Endothelial cell of umbilical vein (primary cell): ENCODE results near the gene MGAT5B. TPM values are rescaled to one million over a fixed set of nuclear protein-coding genes. Genes with fewer than 3 reads are reported as not detected.

Experiments
- BruUV-seq: library from RNA; stranded (reverse); fragments of 400-500 nt; replicated peaks from 2 replicates; lab custom pipeline; 2021; lab: Mats Ljungman, UMichigan
- CTCF ChIA-PET: fragments of 300-600, 350-600 bp; sonication (Branson Sonifier 250); formaldehyde crosslinking; loops from one replicate; lab custom pipeline; 2021; ENCODE audit warnings: antibody characterized with exemption, inconsistent platforms; lab: Charles Lee
- POLR2A ChIA-PET: fragments of 300-600, 350-600 bp; sonication (Branson Sonifier 250); formaldehyde crosslinking; loops from one replicate; lab custom pipeline; 2021; ENCODE audit warnings: antibody characterized with exemption, inconsistent platforms; lab: Charles Lee
- DNase-seq: peaks from one replicate; pipeline ENCODE4 v3.0.0-alpha.2; 2011; ENCODE audit warnings: low read depth, low spot score
- FAIRE-seq: peaks from 2 replicates; lab custom pipeline; 2011; peaks lifted over from hg19 to GRCh38; lab: Jason Lieb, UNC
- H2AFZ ChIP-seq: 2 replicates; pipeline ENCODE4 v1.6.0; 2012; ENCODE audit warnings: low read depth, low read length, control low read depth, inconsistent platforms
- H3K27ac ChIP-seq: 2 replicates; pipeline ENCODE4 v1.5.1; 2011; ENCODE audit warnings: low read depth, mild to moderate bottlenecking, control low read depth, low read length, moderate library complexity; ENCODE audit not compliant: insufficient read depth
- H3K27me3 ChIP-seq, 2 experiments: 2 replicates each; pipeline versions ENCODE4 v1.6.0 to v1.6.1; 2011; ENCODE audit warnings: low read length in 2 of 2, mixed read lengths in 1 of 2; ENCODE audit not compliant: control insufficient read depth in 2 of 2, insufficient read depth in 2 of 2
- H3K36me3 ChIP-seq, 2 experiments: 2 replicates in 1 of 2; 3 replicates in 1 of 2; pipeline ENCODE4 v1.5.1; 2011; ENCODE audit warnings: low read length in 2 of 2, mild to moderate bottlenecking in 1 of 2, moderate library complexity in 1 of 2; ENCODE audit not compliant: control insufficient read depth in 2 of 2, insufficient read depth in 2 of 2; ENCODE audit errors: extremely low read depth in 1 of 2
- H3K4me1 ChIP-seq: 3 replicates; pipeline ENCODE4 v1.5.1; 2011; ENCODE audit warnings: mild to moderate bottlenecking, low read length; ENCODE audit not compliant: control insufficient read depth, insufficient read depth; ENCODE audit errors: extremely low read depth
- H3K4me2 ChIP-seq: 2 replicates; pipeline ENCODE4 v1.6.1; 2011; ENCODE audit warnings: low read length, control low read depth, mixed read lengths; ENCODE audit not compliant: insufficient read depth
- H3K4me3 ChIP-seq, 3 experiments: fragments of 200-600 bp in 1 of 3; sonication (generic), shearing (Covaris generic) in 1 of 3; replicated peaks in 1 of 3; 2 replicates each; pipeline ENCODE4 v1.5.1; 2011 to 2016; ENCODE audit warnings: control low read depth in 3 of 3, low read length in 3 of 3, mild to moderate bottlenecking in 2 of 3, inconsistent platforms in 1 of 3, low read depth in 1 of 3, moderate library complexity in 1 of 3; ENCODE audit not compliant: insufficient read depth in 1 of 3
- H3K79me2 ChIP-seq: 2 replicates; pipeline ENCODE4 v1.6.0; 2012; ENCODE audit warnings: low read length, inconsistent platforms; ENCODE audit not compliant: control insufficient read depth, insufficient read depth
- H3K9ac ChIP-seq: replicated peaks from 2 replicates; pipeline ENCODE3; 2011; ENCODE audit warnings: low read length, control low read depth; ENCODE audit not compliant: insufficient read depth; ENCODE audit errors: extremely low read depth
- H3K9me1 ChIP-seq: replicated peaks from 3 replicates; pipeline ENCODE4 v1.6.0; 2011; ENCODE audit warnings: mild to moderate bottlenecking, low read length; ENCODE audit not compliant: control insufficient read depth, insufficient read depth; ENCODE audit errors: extremely low read depth
- H3K9me3 ChIP-seq: replicated peaks from 2 replicates; pipeline ENCODE4 v1.5.1; 2012; ENCODE audit warnings: low read length, inconsistent platforms; ENCODE audit not compliant: control insufficient read depth, insufficient read depth
- H4K20me1 ChIP-seq: replicated peaks from 2 replicates; pipeline ENCODE3; 2011; ENCODE audit warnings: mild to moderate bottlenecking, low read length; ENCODE audit not compliant: control insufficient read depth, insufficient read depth; ENCODE audit errors: extremely low read depth
- CTCF ChIP-seq, 2 donors: IDR thresholded peaks; 1 replicate in 1 of 2; 2 replicates in 1 of 2; pipeline ENCODE4 v1.5.1; 2011; ENCODE audit warnings: low read length in 2 of 2, mild to moderate bottlenecking in 2 of 2, moderate library complexity in 2 of 2, control low read depth in 1 of 2, inconsistent platforms in 1 of 2, low read depth in 1 of 2; ENCODE audit not compliant: insufficient read depth in 1 of 2; ENCODE audit errors: extremely low read depth in 1 of 2
- EZH2 ChIP-seq: IDR thresholded peaks from 2 replicates; pipeline ENCODE4 v1.6.1; 2012; ENCODE audit warnings: borderline replicate concordance, low read depth, mild to moderate bottlenecking, moderate library complexity, low read length, inconsistent platforms; ENCODE audit not compliant: severe bottlenecking
- FOS ChIP-seq: IDR thresholded peaks from 2 replicates; pipeline ENCODE4 v1.6.1; 2011; ENCODE audit warnings: mild to moderate bottlenecking, low read length, moderate library complexity, borderline replicate concordance; ENCODE audit not compliant: insufficient read depth
- GATA2 ChIP-seq: IDR thresholded peaks from 2 replicates; pipeline ENCODE4 v1.7.0; 2011; ENCODE audit warnings: low read depth, mild to moderate bottlenecking, moderate library complexity, mixed read lengths, low read length; ENCODE audit not compliant: insufficient read length, insufficient read depth
- JUN ChIP-seq: IDR thresholded peaks from 2 replicates; pipeline ENCODE4 v1.6.1; 2011; ENCODE audit warnings: borderline replicate concordance, low read depth; ENCODE audit not compliant: insufficient read length, insufficient read depth
- MAX ChIP-seq: IDR thresholded peaks from 2 replicates; pipeline ENCODE4 v1.6.1; 2011; ENCODE audit not compliant: insufficient read depth, insufficient read length
- MYC ChIP-seq: IDR thresholded peaks from one replicate; pipeline ENCODE4 v1.6.1; 2011; ENCODE audit warnings: mild to moderate bottlenecking, low read depth, low read length
- POLR2A ChIP-seq: IDR thresholded peaks from 2 replicates; pipeline ENCODE4 v1.6.1; 2012; ENCODE audit warnings: low read depth, mild to moderate bottlenecking, control low read depth, low read length
- POLR2AphosphoS5 ChIP-seq: IDR thresholded peaks from 2 replicates; pipeline ENCODE4 v1.6.1; 2012; ENCODE audit warnings: low read depth, mild to moderate bottlenecking, control low read depth, low read length, moderate library complexity; ENCODE audit not compliant: insufficient read depth
- dilution Hi-C: fragments of 300-500 bp; cut with MboI; formaldehyde crosslinking; loops from one replicate; pipeline ENCODE4 v1.15.0; 2019; ENCODE audit warnings: low sequenced_read_pairs; ENCODE audit not compliant: extremely low pct_ligation_motif_present
- intact Hi-C: fragments of 100-400 bp; cut with micrococcal nuclease; formaldehyde crosslinking; loops from one replicate; pipeline ENCODE4 v1.10.0; 2022
- polyA plus RNA-seq, 4 experiments: library from polyadenylated mRNA; depleted of rRNA in 3 of 4; stranded (reverse) in 3 of 4; unstranded in 1 of 4; fragments of >200 nt; gene quantifications; 2 replicates each; pipeline versions ENCODE4 v1.2.1 to v1.2.3, GENCODE V29; 2011 to 2012; ENCODE audit warnings: missing spikeins in 1 of 4
- total RNA-seq: library from RNA; stranded (reverse); gene quantifications from 2 replicates; pipeline ENCODE4 v1.2.3, GENCODE V29; 2021

Gene MGAT5B
- total and polyA plus RNA-seq, 2 donors (not counting 3 experiments of a cell fraction or from before 2014, with no cell fraction given) = 1.7 to 2.1 TPM

GRCh38 chr17:76947771-76948170 is 79.6 kb downstream of the MGAT5B start:
- H3K27me3 ChIP-seq = no peaks in the 10 kb centered on the region
- intact Hi-C loops = no loop called here
- no peak for TF ChIP-seq CTCF (IDR thresholded peaks at IDR 0.05; ENCODE audit: extremely low read depth in 1 of 2, insufficient read depth in 1 of 2, low read depth in 1 of 2, low read length in 2 of 2)
- no peak for TF ChIP-seq MAX
- no peak for TF ChIP-seq MYC
- TF ChIP-seq GATA2 = no peak
- TF ChIP-seq FOS = no peak
- no peak for TF ChIP-seq POLR2AphosphoS5
- TF ChIP-seq EZH2 = no peak
- no peak for TF ChIP-seq JUN
- no peak for TF ChIP-seq POLR2A
- no peaks in the 10 kb centered on the region for H3K79me2 ChIP-seq
- H3K4me1 ChIP-seq = no peaks in the 10 kb centered on the region
- dilution Hi-C loops = no loop called here
- no peaks in the 10 kb centered on the region for H3K9me3 ChIP-seq
- no peak overlapping the region for H2AFZ ChIP-seq
- H3K4me2 ChIP-seq = no peak overlapping the region
- no peak overlapping the region for H3K9ac ChIP-seq
- no peak overlapping the region for H3K27ac ChIP-seq
- FAIRE-seq = no peak
- no peak overlapping the region for H3K4me3 ChIP-seq
- H4K20me1 ChIP-seq = no peaks in the 10 kb centered on the region
- no peaks in the 10 kb centered on the region for H3K9me1 ChIP-seq
- DNase-seq = no peak
- no peaks in the 10 kb centered on the region for H3K36me3 ChIP-seq
- POLR2A ChIA-PET = no interaction called here
- no TSS peak for BruUV-seq
- CTCF ChIA-PET = interaction anchor here (1.1 kb wide), 1 partner anchor 108 kb away, joined by 3 read pairs; no protein-coding TSS in a partner anchor
